GM19193 (cell line): ENCODE measurements around the gene LAYN.

Source experiments
- POLR2A ChIP-seq: IDR thresholded peaks from 4 replicates; pipeline ENCODE4 v1.6.1; 2011; ENCODE audit not compliant: insufficient read depth, insufficient read length; ENCODE audit errors: extremely low read depth

LAYN gene

GRCh38 chr11:111540114-111540936 is at the start of gene LAYN:
TSS of gene LAYN (plus strand) at chr11:111540720. CDS start at chr11:111540844, 124 bp downstream.
- no peak for TF ChIP-seq POLR2A

- TF ChIP-seq POLR2A = no peak
These were observed 46.5 kb upstream of the LAYN start for GRCh38 chr11:111494040-111494439.

GRCh38 chr11:111499483-111499882 is 41.0 kb upstream of the LAYN start:
- TF ChIP-seq POLR2A = no peak

GRCh38 chr11:111500481-111500880 is 40.0 kb upstream of the LAYN start:
- TF ChIP-seq POLR2A = no peak

GRCh38 chr11:111502611-111503010 is 37.9 kb upstream of the LAYN start:
- no peak for TF ChIP-seq POLR2A

- no peak for TF ChIP-seq POLR2A
These were observed 30.2 kb upstream of the LAYN start for GRCh38 chr11:111510311-111510710.

GRCh38 chr11:111512296-111513239 is 28.0 kb upstream of the LAYN start, which contains the start of gene BTG4:
TSS of gene BTG4 (minus strand) at chr11:111512386. CDS start at chr11:111498776, 13,610 bp downstream.
- TF ChIP-seq POLR2A = no peak

GRCh38 chr11:111513240-111513605 is 27.3 kb upstream of the LAYN start:
- TF ChIP-seq POLR2A = no peak

- TF ChIP-seq POLR2A = no peak
These were observed 26.1 kb upstream of the LAYN start, which contains the start of gene HOATZ for GRCh38 chr11:111514216-111515031. TSS of gene HOATZ (plus strand) at chr11:111514778. CDS start at chr11:111514785, 7 bp downstream.

GRCh38 chr11:111515591-111515990 is 24.9 kb upstream of the LAYN start:
- no peak for TF ChIP-seq POLR2A

GRCh38 chr11:111518668-111519067 is 21.9 kb upstream of the LAYN start:
- TF ChIP-seq POLR2A = no peak

- no peak for TF ChIP-seq POLR2A
These were observed 20.0 kb upstream of the LAYN start for GRCh38 chr11:111520560-111520959.

- TF ChIP-seq POLR2A = no peak
These were observed 19.4 kb upstream of the LAYN start for GRCh38 chr11:111521135-111521534.

- TF ChIP-seq POLR2A = no peak
These were observed 18.1 kb upstream of the LAYN start for GRCh38 chr11:111522426-111522825.
